PC-3 (cell line): ENCODE data around the gene HTR3B.
"Not testable (repeated sequence)": the region's sequence is repeated elsewhere in the genome, so short reads cannot be mapped to it uniquely, and the experiment has no call there.

Source experiments
- CTCF ChIP-seq: fragments of 300-600 bp; sonication (generic); conservative IDR thresholded peaks from 2 replicates; pipeline ENCODE4 v1.5.1; 2017; ENCODE audit warnings: antibody characterized with exemption, low read depth, mild to moderate bottlenecking, low read length
- EZH2 ChIP-seq: fragments of 300-600 bp; sonication (generic); IDR thresholded peaks from one replicate; pipeline ENCODE4 v1.6.1; 2017; ENCODE audit warnings: antibody characterized with exemption, mild to moderate bottlenecking, low read length; ENCODE audit not compliant: unreplicated experiment

GRCh38 chr11:113879446-113879845, 25.1 kb upstream of the HTR3B start:
- not testable (repeated sequence) for TF ChIP-seq CTCF, EZH2
